K562 (cell line): ENCODE data around the gene MBOAT2. TPM values are rescaled to one million over a fixed set of nuclear protein-coding genes. Genes with fewer than 3 reads are reported as not detected.

ENCODE experiments used
- BHLHE40 ChIP-seq: IDR thresholded peaks from 2 replicates; pipeline ENCODE4 v1.6.1; 2011; ENCODE audit warnings: low read length, improper control_type of control experiment
- BRD9 ChIP-seq: fragments of 450-650 bp; IDR thresholded peaks from 2 replicates; pipeline ENCODE4 v1.6.1; 2018; ENCODE audit warnings: low read depth; ENCODE audit not compliant: partially characterized antibody
- CBFB ChIP-seq: sonication (generic); formaldehyde crosslinking; IDR thresholded peaks from 2 replicates; pipeline ENCODE4 v1.4.0; 2020; ENCODE audit warnings: mild to moderate bottlenecking, missing genetic modification reagents
- CCNT2 ChIP-seq: IDR thresholded peaks from 2 replicates; pipeline ENCODE4 v1.6.1; 2011; ENCODE audit warnings: borderline replicate concordance, low read depth, mild to moderate bottlenecking, moderate library complexity, mixed read lengths, low read length; ENCODE audit not compliant: insufficient read length; ENCODE audit errors: extremely low read depth
- CREB1 ChIP-seq, 2 experiments: sonication (generic) in 1 of 2; formaldehyde crosslinking in 1 of 2; IDR thresholded peaks; 2 replicates each; pipeline versions ENCODE4 v1.6.1 to v1.8.0; 2012 to 2022; ENCODE audit warnings: inconsistent platforms in 1 of 2, mild to moderate bottlenecking in 1 of 2, missing genetic modification reagents in 1 of 2, moderate library complexity in 1 of 2
- FOSL1 ChIP-seq: fragments of 200-800 bp; sonication (Bioruptor generic); conservative IDR thresholded peaks from 2 replicates; pipeline ENCODE4 v1.6.1; 2016; ENCODE audit warnings: missing genetic modification characterization, missing compliant biosample characterization
- FOXJ2 ChIP-seq: fragments of 200-800 bp; sonication (Bioruptor generic); IDR thresholded peaks from 2 replicates; pipeline ENCODE4 v1.6.1; 2016; ENCODE audit warnings: missing genetic modification characterization, missing compliant biosample characterization
- GATAD2B ChIP-seq: fragments of 450-650 bp; IDR thresholded peaks from 2 replicates; pipeline ENCODE4 v1.6.1; 2017; ENCODE audit warnings: mild to moderate bottlenecking, borderline replicate concordance
- NFRKB ChIP-seq: fragments of 450-650 bp; IDR thresholded peaks from 2 replicates; pipeline ENCODE4 v1.6.1; 2016; ENCODE audit warnings: low read depth
- RBM15 ChIP-seq: fragments of 200-400 bp; formaldehyde crosslinking; IDR thresholded peaks from 2 replicates; pipeline ENCODE4 v1.6.1; 2018; ENCODE audit warnings: mild to moderate bottlenecking, low read length, moderate library complexity; ENCODE audit not compliant: insufficient read depth
- SMARCA5 ChIP-seq: fragments of 450-650 bp; IDR thresholded peaks from 2 replicates; pipeline ENCODE4 v1.6.1; 2016
- YBX1 ChIP-seq: fragments of 450-650 bp; IDR thresholded peaks from 2 replicates; pipeline ENCODE4 v1.7.1; 2016; ENCODE audit warnings: mild to moderate bottlenecking
- ZNF766 ChIP-seq: fragments of 200-800 bp; sonication (Bioruptor generic); conservative IDR thresholded peaks from 2 replicates; pipeline ENCODE4 v1.6.1; 2016; ENCODE audit warnings: missing genetic modification characterization, missing compliant biosample characterization
- polyA plus RNA-seq, 8 experiments: library from polyadenylated mRNA; depleted of rRNA in 4 of 8; stranded (reverse) in 5 of 8; unstranded in 3 of 8; fragments of >200 nt; fragmentation: Nextera tagmentation in 2 of 8; fragmentation: Illumina TruSeq in 1 of 8; extraction: Ambion mirVana in 2 of 8; extraction: Trizol in 1 of 8; gene quantifications; 2 replicates each; pipeline versions ENCODE4 v1.2.1 to v1.2.3, GENCODE V29; 2011 to 2014; ENCODE audit warnings: inconsistent platforms in 1 of 8, missing spikeins in 1 of 8
- total RNA-seq, 7 experiments: library from RNA; depleted of rRNA in 6 of 7; stranded (reverse); fragments of >200 nt in 6 of 7; fragmentation: Illumina TruSeq in 2 of 7; extraction: Trizol in 2 of 7; gene quantifications; 2 replicates each; pipeline versions ENCODE4 v1.2.1 to v1.2.3, GENCODE V29; 2011 to 2021; ENCODE audit warnings: low replicate concordance in 1 of 7
- TF ChIP-seq, protein P1 (sequence below): fragments of 450-650 bp; IDR thresholded peaks from 2 replicates; pipeline ENCODE4 v1.6.1; 2017; ENCODE audit warnings: antibody characterized with exemption, mild to moderate bottlenecking
- TF ChIP-seq, protein P2 (sequence below): fragments of 450-650 bp; IDR thresholded peaks from 2 replicates; pipeline ENCODE4 v1.6.1; 2017; ENCODE audit warnings: antibody characterized with exemption
- TF ChIP-seq, protein P3 (sequence below), 2 experiments: fragments of 450-650 bp in 1 of 2; sonication (generic) in 1 of 2; formaldehyde crosslinking in 1 of 2; IDR thresholded peaks in 1 of 2; conservative IDR thresholded peaks in 1 of 2; 2 replicates each; pipeline versions ENCODE4 v1.6.1 to v1.8.1; 2016 to 2023; ENCODE audit warnings: mild to moderate bottlenecking in 2 of 2, moderate library complexity in 2 of 2, inconsistent platforms in 1 of 2, missing genetic modification reagents in 1 of 2
- TF ChIP-seq, protein P4 (sequence below): sonication (generic); formaldehyde crosslinking; IDR thresholded peaks from 2 replicates; pipeline ENCODE4 v1.8.1; 2023; ENCODE audit warnings: mild to moderate bottlenecking, missing genetic modification reagents
- TF ChIP-seq, protein P5 (sequence below), 2 experiments: fragments of 450-650 bp in 1 of 2; sonication (generic) in 1 of 2; formaldehyde crosslinking; conservative IDR thresholded peaks; 2 replicates each; pipeline versions ENCODE4 v1.4.0 to v1.8.1; 2020 to 2022; ENCODE audit warnings: mild to moderate bottlenecking in 1 of 2, missing genetic modification reagents in 1 of 2

The MBOAT2 gene
- total and polyA plus RNA-seq, 9 of the 15 experiments (the other 6 are each of a cell fraction or from before 2014, with no cell fraction given), result 8.4 to 122 (median 27.6) TPM

DNA sequence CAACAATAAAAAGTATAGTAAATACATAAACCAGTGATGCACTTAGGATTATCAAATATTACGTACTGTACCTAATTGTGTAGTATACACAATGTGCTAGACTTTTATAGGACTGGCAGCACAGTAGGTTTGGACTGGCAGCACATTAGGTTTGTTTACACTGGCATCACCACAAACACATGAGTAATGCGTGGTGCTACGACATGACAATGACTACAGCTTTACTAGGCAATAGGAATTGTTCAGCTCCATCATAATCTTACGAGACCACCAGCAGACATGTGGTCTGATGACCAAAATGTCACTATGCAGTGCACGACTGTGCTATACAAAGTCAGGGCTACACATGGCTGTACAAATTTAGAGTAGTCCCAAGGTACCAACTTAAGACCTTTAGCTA lies 2.3 kb downstream of the MBOAT2 start (continued):
- TF ChIP-seq, protein P1, sequence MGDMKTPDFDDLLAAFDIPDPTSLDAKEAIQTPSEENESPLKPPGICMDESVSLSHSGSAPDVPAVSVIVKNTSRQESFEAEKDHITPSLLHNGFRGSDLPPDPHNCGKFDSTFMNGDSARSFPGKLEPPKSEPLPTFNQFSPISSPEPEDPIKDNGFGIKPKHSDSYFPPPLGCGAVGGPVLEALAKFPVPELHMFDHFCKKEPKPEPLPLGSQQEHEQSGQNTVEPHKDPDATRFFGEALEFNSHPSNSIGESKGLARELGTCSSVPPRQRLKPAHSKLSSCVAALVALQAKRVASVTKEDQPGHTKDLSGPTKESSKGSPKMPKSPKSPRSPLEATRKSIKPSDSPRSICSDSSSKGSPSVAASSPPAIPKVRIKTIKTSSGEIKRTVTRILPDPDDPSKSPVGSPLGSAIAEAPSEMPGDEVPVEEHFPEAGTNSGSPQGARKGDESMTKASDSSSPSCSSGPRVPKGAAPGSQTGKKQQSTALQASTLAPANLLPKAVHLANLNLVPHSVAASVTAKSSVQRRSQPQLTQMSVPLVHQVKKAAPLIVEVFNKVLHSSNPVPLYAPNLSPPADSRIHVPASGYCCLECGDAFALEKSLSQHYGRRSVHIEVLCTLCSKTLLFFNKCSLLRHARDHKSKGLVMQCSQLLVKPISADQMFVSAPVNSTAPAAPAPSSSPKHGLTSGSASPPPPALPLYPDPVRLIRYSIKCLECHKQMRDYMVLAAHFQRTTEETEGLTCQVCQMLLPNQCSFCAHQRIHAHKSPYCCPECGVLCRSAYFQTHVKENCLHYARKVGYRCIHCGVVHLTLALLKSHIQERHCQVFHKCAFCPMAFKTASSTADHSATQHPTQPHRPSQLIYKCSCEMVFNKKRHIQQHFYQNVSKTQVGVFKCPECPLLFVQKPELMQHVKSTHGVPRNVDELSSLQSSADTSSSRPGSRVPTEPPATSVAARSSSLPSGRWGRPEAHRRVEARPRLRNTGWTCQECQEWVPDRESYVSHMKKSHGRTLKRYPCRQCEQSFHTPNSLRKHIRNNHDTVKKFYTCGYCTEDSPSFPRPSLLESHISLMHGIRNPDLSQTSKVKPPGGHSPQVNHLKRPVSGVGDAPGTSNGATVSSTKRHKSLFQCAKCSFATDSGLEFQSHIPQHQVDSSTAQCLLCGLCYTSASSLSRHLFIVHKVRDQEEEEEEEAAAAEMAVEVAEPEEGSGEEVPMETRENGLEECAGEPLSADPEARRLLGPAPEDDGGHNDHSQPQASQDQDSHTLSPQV, result 0 out of 2 replicates have a peak, but pooled peaks have one; percentile 27
- TF ChIP-seq, protein P2, sequence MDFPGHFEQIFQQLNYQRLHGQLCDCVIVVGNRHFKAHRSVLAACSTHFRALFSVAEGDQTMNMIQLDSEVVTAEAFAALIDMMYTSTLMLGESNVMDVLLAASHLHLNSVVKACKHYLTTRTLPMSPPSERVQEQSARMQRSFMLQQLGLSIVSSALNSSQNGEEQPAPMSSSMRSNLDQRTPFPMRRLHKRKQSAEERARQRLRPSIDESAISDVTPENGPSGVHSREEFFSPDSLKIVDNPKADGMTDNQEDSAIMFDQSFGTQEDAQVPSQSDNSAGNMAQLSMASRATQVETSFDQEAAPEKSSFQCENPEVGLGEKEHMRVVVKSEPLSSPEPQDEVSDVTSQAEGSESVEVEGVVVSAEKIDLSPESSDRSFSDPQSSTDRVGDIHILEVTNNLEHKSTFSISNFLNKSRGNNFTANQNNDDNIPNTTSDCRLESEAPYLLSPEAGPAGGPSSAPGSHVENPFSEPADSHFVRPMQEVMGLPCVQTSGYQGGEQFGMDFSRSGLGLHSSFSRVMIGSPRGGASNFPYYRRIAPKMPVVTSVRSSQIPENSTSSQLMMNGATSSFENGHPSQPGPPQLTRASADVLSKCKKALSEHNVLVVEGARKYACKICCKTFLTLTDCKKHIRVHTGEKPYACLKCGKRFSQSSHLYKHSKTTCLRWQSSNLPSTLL, result no peak
- TF ChIP-seq YBX1 (no peak), CCNT2 (no peak), ZNF766 (CRISPR knock-in tag) (no peak), CREB1 (IDR thresholded peaks at IDR 0.05) (0 out of 2 replicates have a peak, but pooled peaks have one; percentile 4), CREB1 (CRISPR knock-in tag; IDR thresholded peaks at IDR 0.05) (no peak), NFRKB (no peak), GATAD2B (no peak), FOSL1 (tag) (0 out of 2 replicates have a peak, but pooled peaks have one; percentile 18), SMARCA5 (no peak), BHLHE40 (0 out of 2 replicates have a peak, but pooled peaks have one; percentile 7), RBM15 (no peak), FOXJ2 (0 out of 2 replicates have a peak, but pooled peaks have one; percentile 22), CBFB (no peak), BRD9 (no peak)
- TF ChIP-seq, protein P3, sequence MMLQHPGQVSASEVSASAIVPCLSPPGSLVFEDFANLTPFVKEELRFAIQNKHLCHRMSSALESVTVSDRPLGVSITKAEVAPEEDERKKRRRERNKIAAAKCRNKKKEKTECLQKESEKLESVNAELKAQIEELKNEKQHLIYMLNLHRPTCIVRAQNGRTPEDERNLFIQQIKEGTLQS (IDR thresholded peaks at IDR 0.05), result peak; percentile 39; the same call in 1 of the 2 replicates
- TF ChIP-seq, protein P3 (CRISPR knock-in tag; conservative IDR thresholded peaks at IDR 0.05), result no peak
- TF ChIP-seq, protein P4, sequence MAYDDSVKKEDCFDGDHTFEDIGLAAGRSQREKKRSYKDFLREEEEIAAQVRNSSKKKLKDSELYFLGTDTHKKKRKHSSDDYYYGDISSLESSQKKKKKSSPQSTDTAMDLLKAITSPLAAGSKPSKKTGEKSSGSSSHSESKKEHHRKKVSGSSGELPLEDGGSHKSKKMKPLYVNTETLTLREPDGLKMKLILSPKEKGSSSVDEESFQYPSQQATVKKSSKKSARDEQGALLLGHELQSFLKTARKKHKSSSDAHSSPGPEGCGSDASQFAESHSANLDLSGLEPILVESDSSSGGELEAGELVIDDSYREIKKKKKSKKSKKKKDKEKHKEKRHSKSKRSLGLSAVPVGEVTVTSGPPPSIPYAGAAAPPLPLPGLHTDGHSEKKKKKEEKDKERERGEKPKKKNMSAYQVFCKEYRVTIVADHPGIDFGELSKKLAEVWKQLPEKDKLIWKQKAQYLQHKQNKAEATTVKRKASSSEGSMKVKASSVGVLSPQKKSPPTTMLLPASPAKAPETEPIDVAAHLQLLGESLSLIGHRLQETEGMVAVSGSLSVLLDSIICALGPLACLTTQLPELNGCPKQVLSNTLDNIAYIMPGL, result no peak
- TF ChIP-seq, protein P5, sequence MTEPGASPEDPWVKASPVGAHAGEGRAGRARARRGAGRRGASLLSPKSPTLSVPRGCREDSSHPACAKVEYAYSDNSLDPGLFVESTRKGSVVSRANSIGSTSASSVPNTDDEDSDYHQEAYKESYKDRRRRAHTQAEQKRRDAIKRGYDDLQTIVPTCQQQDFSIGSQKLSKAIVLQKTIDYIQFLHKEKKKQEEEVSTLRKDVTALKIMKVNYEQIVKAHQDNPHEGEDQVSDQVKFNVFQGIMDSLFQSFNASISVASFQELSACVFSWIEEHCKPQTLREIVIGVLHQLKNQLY (CRISPR knock-in tag; conservative IDR thresholded peaks at IDR 0.05), result no peak
